Stimulated activated CD4-positive, alpha-beta T cell treated with anti-CD3 and anti-CD28 coated beads, Interleukin-15, amount 100 ng/mL, for 48 hours (primary cell): ENCODE measurements around the gene TBC1D5.

Source experiments
- DNase-seq, 2 donors: peaks; one replicate each; pipeline ENCODE4 v3.0.0-alpha.2; 2020; ENCODE audit warnings: low read depth in 2 of 2

Gene TBC1D5

DNA sequence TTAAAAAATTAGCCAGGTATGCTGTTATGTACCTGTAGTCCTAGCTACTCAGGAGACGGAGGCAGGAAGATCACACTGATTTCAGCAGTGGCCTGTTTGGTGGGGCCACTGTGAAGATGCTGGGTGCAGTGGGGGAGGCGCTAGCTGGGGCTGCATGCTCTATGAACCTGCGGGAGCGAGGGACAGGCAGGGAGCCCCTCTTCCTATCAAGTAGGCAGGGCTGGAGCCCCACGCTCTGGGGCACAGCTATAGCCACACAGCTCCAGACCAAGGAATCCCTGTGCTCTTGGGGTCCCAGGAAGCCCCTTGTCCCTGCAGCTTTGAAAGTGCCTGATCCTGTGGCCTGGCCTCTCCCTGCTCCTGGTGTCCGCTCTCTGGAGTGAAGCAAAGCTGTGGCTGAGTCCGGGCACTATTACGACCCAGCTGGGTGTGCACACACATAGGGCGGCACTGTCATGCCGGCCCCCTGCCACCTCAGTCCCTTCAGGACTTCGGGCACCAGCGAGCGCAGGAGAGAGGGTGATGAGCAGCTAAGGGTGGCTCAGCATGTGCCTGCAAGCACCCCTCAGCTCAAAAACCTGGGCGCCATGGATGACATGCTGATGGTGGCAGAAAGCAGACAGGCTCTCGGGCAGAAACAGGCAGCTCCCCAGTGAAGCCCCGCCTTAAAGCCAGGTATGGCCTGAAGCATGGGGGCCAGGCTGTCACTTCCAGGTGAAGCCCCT is 262.6 kb downstream of the TBC1D5 start:
- DNase-seq, result no peak

DNA sequence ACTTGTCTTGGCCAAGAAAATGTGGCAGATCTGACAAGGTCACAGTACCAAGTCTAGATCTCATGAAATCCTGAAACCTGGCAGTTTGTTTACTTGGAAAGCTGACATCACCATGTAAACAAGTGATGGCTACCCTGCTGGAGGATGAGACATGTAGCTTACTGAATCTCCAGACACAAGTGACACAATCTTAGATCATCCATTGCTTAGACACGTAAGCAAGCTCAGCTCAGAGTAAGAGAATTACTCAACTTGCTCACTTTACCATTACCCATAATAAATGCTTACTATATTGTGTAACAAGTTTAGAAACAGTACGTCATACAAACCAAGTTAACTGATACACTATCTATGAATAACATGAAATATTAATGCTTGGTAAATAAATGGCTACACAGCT is 263.8 kb downstream of the TBC1D5 start:
- no peak for DNase-seq

DNA sequence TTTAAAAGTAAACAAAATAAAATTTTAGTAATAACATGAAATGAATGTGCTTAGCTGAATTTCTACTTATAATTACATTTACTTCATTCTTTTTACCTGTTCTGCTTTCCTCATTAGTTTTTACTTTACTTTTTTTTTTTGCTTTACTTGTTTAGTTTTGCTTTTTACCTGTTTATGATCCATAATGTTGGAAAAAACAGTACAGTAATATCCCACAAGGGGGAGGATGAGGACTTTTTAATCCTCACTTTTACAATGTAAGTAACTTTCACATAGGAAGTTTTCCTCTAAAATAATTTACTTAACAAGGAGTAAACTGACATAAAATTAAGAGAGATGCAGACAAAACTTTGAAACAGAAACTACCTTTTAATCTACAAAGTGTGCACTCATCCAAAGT is 268.7 kb downstream of the TBC1D5 start:
- no peak for DNase-seq

- DNase-seq, result no peak
These were observed 272.5 kb downstream of the TBC1D5 start for GRCh38 chr3:17469954-17470353.

DNA sequence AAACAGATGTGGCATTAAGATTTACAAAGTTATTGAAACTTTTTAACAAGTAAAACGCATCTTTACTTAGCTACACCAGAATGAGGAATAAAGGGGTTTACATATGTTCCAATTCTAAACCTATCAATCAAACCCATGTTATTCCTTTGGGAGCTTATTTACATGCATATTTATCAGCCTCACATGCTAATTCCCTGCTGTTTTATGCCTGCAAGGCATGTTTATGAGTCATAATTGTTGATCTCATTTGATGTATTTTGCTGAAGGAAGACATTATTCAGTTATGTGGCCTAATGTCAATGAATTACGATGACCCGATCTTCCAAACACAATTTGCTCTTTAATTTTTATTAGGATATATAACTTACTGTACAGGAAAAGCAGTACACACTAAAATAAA is 272.9 kb downstream of the TBC1D5 start:
- no peak for DNase-seq

DNA sequence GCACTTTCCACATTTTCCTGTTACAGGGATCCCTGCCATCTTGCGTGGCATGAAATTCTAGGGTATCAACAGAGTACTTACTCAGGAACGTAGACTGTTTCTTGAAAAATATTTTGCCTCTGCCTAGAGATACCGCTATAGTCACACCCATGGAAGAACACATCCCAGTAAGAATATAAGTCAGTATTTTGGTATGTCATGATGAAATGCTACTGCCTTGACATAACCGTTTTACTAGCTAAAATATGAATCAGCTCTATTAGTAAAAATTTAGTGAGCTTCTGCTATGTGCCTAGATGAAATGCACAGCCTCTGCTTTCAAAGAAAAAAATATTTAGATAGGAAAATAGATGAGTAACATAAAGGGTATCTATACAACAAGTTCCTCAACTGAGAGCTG is 276.4 kb downstream of the TBC1D5 start:
- DNase-seq, result no peak

GRCh38 chr3:17459470-17459993 is 282.9 kb downstream of the TBC1D5 start:
- no peak for DNase-seq

GRCh38 chr3:17456650-17457049 is 285.8 kb downstream of the TBC1D5 start:
- DNase-seq, result no peak

DNA sequence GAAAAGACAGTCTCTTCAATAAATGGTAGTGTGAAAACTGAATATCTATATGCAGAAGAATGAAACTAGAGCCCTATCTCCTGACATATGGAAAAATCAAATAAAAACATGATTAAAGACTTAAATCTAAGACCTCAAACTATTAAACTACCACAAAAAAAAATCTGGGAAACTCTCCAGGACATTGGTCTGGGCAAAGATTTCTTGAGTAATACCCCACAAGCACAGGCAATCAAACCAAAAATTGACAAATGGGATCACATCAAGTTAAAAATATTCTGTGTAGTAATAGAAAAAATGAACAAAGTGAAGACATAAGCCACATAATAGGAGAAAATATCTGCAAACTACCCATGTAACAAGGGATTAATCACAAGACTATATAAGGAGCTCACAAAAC is 286.4 kb downstream of the TBC1D5 start:
- no peak for DNase-seq

GRCh38 chr3:17444865-17445264 is 297.6 kb downstream of the TBC1D5 start:
- DNase-seq, result no peak

DNA sequence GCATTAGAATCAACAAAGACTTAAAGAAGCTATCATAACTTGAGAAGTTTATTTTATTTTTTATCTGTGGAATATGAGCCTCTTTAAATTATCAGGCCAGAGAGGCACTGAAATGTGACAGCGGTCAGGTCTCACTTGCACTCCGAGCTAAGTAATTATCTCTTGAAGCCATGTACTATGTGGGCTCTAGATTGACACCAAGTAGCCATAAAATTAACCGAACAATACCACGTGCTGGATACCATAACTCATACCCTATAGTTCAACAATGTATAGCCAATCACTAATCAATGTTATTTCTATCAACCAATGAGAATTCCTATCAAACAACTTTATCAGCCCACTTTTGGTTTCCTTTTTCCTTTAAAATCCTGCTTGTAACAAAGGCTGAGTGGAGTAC is 299.3 kb downstream of the TBC1D5 start:
- DNase-seq, result no peak

- DNase-seq, result no peak
These were observed 299.9 kb downstream of the TBC1D5 start for GRCh38 chr3:17442332-17443049.

DNA sequence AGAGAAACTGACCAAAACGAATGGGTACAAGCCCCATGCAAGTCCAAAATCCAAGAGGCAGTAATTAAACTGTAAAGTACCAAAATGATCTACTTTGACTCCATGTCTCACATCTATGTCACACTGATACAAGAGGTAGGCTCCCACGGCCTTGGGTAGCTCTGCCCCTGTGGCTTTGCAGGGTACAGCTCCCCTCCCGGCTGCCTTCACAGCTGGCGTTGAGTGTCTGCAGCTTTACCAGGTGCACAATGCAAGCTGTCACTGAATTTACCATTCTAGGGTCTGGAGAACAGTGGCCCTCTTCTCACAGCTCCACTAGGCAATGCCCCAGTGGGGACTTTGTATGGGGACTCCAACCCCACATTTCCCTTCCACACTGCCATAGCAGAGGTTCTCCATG is 308.6 kb downstream of the TBC1D5 start:
- DNase-seq, result no peak

GRCh38 chr3:17432236-17432635 is 310.2 kb downstream of the TBC1D5 start:
- no peak for DNase-seq

DNA sequence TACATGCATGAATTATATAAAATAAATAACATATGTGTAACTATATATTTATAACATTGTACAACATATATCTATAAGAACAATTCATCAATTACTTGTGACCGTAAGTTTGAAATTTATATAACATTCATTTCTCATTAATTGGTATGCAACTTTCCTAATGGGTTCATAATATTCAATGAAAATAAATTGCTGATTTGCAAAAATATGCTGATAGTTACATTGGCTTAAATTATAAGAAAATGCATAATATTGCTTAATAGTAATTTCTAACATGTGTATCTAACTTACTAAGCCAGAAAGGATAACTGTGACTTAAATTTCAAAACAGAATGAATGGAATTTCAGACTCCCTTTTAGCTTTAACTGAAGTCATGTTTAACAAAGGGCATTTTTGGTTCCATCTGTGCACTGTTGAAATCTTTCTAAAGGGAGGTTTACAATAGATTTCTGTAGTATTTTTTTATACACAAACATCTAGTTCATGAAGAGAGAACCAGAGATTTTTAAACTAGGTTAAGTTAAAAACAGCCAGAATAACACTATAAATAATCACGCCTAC is 310.9 kb downstream of the TBC1D5 start:
- DNase-seq, result no peak

DNA sequence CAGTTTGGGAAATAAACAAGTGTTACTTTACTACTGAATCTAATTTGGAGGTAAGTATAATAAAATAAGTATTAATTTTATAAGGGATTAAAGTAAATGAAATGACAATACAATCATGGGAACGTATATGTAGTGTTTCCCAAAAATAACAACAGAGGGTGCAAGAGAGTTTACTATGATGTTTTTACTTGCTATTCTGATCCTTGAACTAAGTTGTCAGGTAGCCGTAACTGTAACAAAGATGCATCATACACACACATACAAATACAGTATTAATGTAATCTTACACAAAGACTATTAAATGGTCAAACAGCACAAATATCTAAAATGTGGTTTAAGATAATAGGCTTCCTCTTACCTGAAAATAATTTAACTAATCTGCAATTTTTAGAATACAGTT is 311.4 kb downstream of the TBC1D5 start:
- DNase-seq, result no peak

DNA sequence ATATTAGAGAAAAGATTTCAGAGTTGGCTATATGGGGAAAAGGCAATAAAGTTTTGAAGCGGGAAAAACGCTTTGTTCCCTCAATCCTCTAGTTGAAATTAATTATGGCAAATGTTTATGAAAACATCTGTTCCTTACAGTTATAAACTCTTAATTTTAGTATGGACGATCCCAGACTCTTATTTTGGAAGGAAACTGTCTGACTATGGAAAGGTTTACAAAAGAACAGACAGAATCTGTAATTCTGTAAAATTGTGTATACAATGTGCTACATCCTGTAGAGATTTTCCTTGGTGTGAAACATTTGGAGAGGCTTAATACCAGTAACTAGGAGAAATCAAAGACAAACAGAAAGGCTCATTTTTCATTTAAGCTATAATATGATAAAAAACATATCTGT is 311.8 kb downstream of the TBC1D5 start:
- no peak for DNase-seq

DNA sequence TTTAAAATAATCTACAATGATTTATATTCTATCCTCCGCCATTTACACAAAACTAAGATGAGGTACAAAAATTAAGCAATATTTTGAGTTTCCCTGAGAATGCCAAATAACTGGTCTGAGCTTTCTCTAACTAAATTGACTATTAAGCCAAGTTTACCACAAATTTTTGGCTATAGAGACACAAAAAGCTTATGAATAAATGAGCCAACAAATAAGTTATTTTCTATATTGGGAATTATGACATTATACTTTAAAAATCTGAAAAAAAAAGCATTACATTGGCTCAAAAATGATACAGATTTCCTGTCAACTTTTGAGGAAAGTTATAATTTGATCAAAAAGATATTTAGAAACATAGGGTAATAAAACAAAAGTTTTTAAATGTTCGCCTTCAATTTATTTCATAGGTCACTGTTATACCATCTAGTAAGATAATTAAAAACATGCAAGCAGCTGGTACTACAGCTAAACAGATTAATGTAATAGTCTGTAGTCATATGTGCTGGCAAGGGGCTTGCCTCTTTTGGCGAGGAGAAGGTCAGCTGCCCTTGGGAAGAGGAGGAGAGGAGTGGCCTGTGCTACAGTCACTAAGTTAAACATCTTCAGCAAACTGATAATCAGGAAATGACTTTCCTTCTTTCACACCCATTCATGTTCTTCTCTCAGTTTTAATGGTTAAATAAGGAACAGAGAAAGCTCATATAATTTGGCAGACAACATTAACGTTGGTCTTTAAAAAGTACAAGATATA is 318.5 kb downstream of the TBC1D5 start:
- no peak for DNase-seq

- DNase-seq, result no peak
These were observed 319.8 kb downstream of the TBC1D5 start for GRCh38 chr3:17422636-17423035.

DNA sequence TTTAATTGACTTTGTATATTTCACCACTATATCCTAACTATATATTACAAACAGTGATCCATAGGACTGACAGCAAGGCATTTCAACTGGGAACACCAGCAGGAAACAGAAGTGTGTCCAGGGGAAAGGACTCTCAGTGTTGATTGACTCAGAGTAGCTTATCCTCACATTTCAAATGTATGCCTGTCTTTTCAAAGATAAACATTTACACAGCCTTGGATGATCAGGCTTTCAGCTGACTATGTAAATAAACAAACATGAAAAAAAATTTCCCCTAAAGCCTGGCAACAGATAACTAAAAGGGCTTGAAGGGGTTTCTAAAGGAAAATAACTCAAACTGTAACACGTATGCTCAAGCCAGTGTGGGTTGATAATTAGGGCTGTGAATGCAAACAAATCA is 321.8 kb downstream of the TBC1D5 start:
- no peak for DNase-seq

GRCh38 chr3:17412950-17413530 is 329.4 kb downstream of the TBC1D5 start:
- DNase-seq, result no peak
